HG02885 (cell line): Measurements from ENCODE around the gene TMEM202.
"Not testable (repeated sequence)": the region's sequence is repeated elsewhere in the genome, so short reads cannot be mapped to it uniquely, and the experiment has no call there.

Experiments used
- ATAC-seq: cut with Tn5 transposase; IDR thresholded peaks from one replicate; pipeline ENCODE4 v1.9.1; 2021; ENCODE audit warnings: mild to moderate bottlenecking; ENCODE audit not compliant: unreplicated experiment, poor library complexity

Gene TMEM202

DNA sequence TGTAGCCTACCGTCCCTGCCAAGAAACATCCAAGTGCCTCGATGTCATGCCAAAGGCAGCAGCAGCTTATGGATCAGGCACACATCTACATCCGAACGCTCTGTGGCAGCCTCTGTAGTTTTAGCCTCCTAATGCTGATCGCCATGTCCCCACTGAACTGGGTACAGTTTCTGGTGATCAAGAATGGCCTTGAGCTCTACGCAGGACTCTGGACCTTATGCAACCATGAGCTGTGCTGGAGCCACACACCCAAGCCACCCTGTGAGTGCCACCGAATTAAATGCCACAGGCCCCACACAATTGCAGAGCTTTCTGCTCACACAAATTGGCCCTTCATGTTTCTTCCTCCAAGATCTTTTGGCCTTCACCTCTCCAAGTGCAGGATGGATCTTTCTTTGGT, 543 bp downstream of the TMEM202 start:
- no peak for ATAC-seq

DNA sequence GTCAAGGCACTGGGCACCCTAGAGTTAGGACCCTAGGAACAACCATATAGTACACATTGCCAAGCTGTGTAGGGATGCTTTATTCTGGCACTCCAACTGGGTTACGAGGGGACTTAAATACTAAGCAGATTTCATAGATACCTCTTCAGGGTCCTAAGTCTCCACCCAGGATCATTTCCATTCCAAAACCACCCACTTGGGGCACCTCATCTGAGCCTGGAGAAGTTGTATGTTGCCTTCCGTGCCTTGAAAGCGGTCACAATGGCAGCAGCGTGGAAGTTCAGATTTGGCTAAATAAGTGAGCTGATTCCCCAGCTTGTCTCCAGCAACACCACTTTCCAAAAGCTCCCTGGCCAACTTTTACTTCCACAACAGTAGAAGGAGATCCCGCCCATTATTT, 4.6 kb downstream of the TMEM202 start:
- no peak for ATAC-seq

DNA sequence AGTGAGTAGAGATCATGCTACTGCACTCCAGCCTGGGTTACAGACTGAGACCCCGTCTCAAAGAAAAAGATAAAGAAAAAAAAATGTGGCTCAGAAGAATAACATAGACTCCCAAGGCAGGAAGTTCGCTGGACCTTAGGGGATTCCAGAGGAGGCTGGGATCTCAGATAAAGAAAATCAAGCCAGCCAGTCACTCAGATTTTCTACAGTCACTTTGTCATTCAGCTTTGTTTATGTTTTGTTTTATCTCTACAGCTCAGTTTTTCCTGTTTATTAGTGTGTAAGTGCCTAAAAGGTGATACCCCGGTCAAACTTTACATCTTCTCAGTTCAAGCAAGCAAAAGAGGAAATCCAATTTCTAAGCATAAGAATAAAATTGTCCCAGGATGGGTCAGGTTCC, 6.3 kb downstream of the TMEM202 start:
- no peak for ATAC-seq

DNA sequence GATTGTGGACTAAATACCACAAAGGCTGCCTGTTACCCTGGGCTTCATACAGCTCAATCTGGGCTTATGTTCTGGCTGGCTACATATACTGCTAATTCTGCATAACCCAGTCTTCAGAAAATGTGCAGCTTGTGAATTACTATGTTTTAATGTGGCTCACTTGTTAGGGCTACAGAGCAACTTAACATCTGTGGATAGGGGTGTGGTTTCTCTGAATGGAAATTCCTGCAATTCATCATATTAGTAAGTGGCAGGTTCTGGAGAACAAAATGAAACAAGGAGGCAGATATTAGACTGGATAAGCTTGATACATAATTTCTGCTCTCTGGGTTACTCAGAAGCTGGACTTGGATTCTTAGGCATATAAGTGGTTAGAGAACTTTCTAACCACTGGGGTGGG, 6.7 kb downstream of the TMEM202 start:
- no peak for ATAC-seq

DNA sequence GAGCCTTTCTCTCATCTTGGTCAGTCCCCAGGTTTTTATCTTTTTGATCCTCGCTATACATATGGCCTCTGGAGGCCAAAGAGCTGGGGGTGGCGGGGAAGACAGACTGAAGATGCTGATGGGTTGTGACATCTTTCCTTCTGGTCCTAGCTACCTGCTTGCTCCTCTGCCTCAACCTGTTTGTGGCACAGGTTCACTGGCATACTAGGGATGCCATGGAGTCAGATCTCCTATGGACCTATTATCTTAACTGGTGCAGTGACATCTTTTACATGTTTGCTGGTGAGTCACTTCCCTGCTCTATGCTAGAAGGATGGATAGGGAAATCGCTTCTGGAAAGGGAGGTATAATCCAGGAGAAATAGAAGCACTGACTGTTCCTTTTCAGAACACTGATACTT, 8.8 kb downstream of the TMEM202 start:
- no peak for ATAC-seq

DNA sequence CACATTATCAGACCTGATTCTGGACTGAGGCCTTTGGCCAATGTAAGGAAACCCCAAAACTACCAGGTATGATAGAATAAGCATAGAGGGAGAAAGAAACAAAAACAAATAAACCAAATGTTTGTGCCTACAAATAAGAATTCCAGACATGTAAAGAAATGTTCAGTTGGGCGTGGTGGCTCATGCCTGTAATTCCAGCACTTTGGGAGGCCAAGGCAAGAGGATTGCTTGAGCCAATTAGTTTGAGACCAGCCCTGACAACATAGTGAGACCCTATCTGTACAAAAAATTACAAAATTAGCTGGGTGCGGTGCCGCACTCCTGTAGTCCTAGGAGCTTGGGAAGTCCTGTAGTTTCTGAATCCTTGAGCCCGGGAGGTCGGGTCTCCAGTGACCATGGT, 13.0 kb downstream of the TMEM202 start:
- no peak for ATAC-seq

DNA sequence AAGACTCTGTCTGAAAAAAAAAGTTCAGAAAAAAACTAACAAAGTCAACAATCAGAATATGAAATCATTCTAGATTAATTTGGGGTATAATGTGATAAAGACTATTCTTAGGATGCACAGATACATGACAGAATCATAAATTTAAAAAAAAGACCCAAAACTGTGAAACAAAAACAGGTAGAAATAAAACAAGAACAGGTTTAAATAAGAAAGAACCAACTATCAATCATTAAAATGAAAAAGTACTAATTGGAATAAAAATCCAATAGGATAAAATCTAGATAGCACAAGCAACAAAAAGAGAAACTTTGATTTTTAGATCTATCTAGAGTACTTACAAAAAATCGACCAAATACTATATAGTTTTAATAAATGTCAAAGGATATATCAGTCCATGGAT, 13.4 kb downstream of the TMEM202 start:
- ATAC-seq, result no peak

DNA sequence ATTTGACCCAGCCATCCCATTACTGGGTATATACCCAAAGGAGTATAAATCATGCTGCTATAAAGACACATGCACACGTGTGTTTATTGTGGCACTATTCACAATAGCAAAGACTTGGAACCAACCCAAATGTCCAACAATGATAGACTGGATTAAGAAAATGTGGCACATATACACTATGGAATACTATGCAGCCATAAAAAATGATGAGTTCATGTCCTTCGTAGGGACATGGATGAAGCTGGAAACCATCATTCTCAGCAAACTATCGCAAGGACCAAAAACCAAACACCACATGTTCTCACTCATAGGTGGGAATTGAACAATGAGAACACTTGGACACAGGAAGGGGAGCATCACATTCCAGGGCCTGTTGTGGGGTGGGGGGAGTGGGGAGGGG, 15.2 kb downstream of the TMEM202 start:
- not testable (repeated sequence) for ATAC-seq

DNA sequence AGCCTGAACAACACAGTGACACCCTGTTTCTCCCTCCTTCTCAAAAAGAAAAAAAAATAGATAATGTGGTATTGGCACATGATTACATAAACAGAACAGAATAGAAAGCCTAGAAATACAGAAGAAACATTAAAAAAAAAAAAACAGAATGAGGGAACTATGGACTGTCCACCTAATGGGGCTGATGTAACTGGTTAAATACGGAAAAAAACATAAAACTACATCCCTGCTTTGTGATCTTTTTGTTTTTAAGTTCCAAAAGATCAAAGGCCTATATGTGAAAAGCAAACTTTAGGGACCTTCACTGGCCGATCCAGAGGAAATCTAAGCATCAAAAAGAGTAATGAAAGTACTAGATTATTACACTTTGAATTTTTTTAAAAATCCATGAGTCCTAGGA, 17.2 kb downstream of the TMEM202 start:
- no peak for ATAC-seq

DNA sequence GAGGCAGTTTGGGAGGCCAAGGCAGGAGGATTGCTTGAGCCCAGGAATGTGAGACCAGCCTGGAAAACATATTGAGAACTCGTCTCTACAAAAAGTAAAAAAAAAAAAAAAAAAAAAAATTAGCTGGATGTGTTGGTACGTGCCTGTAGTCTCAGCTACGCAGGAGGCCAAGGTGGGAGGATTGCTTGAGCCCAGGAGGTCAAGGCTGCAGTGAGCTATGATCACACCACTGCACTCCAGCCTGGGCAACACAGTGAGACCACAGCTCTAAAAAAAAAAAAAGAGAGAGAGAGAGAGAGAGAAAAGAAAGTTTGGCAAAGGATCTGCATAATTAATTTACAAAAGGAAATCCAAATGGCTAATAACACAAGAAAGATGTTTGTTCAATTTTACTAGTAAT, 21.7 kb downstream of the TMEM202 start:
- ATAC-seq, result not testable (repeated sequence)

DNA sequence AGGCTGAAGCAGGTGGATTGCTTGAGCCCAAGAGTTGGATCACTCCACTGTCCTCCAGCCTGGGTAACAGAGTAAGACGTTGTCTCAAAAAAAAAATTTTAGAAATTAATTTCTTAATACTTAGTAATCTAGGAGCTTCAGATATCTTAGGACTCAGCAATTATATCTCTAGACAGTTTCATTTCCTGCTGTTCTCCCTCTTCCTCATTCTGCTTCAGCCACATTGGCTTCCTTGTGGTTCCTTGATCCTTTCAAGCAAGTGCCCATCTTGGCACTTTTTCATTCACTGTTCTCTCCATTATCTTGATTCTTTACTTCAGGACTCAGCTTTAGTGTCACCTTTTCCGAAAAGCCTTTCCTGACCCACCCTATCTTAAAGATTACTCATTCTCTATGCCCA, 22.5 kb downstream of the TMEM202 start:
- no peak for ATAC-seq

DNA sequence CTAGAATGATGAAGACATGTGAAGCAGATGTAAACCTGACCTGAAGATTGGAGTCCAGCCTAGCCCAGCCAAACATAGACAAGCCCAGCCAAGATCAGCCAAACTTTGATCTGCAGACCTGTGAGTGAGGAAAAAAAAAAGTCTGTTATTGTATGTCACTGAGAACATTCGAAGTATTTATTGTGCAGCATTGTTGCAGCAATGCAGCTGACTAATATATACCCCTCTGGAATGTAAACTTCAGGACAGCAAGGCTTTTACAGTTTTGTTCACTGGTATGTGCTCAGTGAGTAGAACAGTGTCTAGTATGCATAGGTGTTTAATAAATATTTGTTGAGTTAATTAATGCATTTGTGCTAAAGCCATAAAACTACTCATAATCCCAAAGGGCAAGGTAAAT, 23.4 kb downstream of the TMEM202 start:
- ATAC-seq, result no peak

DNA sequence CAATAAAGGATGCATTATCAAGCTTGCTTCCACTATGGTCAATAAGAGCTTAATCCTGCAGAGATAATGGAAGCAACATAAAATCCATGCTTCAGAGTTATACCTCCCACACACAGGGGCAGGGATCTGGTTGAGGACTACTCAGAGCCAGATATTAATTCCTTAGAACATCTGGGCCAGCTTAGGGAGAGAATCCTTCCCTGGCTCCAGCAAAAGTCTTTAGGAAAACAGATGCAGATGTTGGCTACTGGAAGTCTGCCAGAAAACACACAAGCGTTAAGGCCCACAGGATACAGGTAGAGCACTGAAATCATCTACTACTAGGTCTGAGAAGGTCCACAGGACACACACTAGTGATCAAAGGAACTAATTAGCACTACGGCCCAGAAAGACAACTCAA, 25.2 kb downstream of the TMEM202 start:
- ATAC-seq, result no peak

DNA sequence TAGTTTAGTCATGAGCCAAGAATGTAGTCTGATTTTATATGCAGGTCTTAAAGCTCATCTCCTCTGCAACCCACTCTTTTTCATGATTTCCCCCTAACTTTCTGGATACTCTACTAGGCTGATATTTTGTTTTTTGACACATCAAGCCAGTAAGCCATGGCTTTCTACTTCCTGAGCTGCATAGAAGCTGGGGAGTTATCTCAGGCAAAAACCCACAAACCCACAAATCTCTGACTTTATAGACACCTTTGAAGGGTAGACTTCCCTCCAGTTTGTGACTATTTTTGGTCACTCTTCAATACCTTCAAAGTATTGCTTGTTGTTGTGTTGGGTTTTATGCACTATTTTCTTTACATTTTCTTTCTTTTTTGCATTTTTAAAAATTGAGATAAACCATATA, 28.6 kb downstream of the TMEM202 start:
- no peak for ATAC-seq

DNA sequence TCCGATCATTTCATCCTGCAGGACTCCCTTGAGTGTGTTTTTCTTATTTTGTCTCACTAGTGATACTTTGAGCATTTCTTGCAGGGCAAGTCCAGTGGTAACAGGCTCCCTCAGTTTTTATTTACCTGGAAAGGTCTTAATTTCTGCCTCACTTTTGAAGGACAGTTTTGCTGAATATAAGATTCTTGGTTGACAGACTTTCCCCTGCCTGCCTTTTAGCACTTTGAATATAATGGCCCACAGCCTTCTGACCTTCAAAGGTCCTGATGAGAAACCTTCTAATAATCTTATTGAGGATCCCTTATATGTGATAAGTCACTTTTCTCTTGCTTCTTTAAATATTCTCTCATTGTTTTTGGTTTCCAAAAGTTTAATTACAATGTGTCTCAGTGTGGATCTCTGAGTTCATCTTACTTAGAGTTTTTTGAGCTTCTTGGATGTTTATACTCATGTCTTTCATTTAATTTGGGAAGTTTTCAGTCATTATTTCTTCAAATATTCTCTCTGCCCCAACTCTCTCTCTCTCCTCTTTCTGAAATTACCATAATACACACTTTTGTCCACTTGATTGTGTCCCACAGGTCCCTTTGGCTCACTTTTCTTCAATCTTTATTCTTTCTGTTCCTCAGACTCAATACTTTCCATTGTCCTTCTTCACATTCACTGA, 39.7 kb downstream of the TMEM202 start:
- ATAC-seq, result no peak

DNA sequence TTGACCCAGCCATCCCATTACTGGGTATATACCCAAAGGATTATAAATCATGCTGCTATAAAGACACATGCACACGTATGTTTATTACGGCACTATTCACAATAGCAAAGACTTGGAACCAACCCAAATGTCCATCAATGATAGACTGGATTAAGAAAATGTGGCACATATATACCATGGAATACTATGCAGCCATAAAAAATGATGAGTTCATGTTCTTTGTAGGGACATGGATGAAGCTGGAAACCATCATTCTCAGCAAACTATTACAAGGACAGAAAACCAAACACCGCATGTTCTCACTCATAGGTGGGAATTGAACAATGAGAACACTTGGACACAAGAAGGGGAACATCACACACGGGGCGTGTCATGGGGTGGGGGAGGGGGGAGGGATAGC, 44.7 kb downstream of the TMEM202 start:
- not testable (repeated sequence) for ATAC-seq

DNA sequence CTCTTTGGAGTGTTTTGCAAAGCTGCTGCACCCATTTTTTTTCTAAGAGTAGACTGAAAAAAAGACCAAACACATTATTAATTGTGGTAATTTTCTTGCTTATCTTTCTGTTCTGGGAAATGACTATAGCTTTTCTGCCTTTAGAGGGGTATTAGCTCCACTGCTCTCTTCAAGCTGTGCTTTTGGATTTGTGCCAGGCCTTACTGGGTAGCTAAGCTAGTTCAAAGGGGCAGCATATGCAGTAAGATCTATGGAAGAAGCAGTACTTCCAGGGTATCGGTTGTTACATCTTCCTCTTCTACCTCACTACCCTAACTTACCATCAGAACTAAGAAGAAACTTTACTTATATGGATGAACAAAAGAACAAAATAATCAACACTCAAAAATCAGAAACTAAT, 47.3 kb downstream of the TMEM202 start:
- ATAC-seq, result no peak

DNA sequence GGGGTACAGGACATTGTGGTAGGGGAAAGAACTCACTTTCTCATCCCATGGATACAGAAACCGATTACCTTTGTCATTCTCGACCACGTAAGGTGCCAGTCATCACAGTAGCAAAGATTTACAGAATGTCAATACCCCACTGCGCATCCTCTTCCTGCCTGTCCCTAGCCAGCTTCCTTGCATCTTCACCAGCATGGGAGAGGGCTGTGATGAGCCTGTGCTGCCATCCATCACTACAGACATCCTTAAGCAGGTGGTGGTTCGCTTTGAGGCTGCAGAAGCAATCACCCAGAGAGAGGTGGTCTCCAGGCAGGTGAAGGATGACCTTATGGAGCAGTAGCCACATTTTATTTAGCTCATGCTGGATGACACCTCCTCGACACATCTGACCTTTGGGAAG, 52.7 kb downstream of the TMEM202 start:
- no peak for ATAC-seq

DNA sequence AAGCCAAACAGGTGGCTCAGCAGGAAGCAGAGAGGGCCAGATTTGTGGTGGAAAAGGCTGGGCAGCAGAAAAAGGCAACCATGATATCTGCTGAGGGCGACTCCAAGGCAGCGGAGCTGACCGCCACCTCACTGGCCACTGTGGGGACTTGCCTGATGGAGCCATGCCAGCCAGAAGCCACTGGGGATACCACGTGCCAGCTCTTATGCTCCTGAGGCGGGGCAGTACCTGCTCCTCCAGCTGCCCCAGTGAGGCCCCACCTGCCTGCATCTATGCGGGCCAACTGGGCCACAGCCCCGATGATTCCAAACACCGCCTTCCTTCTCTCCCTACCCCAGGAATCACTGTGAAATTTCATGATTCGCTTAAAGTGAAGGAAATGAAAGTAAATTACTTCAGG, 53.1 kb downstream of the TMEM202 start:
- ATAC-seq, result no peak

DNA sequence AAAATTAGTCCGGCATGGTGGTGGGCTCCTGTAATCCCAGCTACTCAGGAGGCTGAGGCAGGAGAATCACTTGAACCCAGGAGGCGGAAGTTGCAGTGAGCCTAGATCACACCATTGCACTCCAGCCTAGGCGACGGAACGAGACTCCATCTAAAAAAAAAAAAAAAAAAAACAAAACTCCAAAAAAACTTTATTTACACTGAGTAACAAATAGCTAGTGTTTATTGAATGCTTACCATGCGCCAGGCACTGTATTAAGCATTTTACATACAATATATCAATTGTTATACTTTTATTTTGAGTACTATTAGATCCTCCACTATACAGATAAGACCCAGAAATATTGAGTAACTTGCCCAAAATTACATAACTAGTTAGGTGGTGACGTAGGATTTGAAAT, 58.6 kb downstream of the TMEM202 start:
- no peak for ATAC-seq
